HEK293 (cell line): ENCODE results near the gene DDN.

Experiments
- GLI4 ChIP-seq: fragments of 450-650 bp; formaldehyde crosslinking; IDR thresholded peaks from 2 replicates; pipeline ENCODE4 v1.5.1; 2016; ENCODE audit warnings: missing biosample characterization, missing genetic modification characterization
- KLF16 ChIP-seq: fragments of 450-650 bp; formaldehyde crosslinking; IDR thresholded peaks from 2 replicates; pipeline ENCODE4 v1.5.1; 2017; ENCODE audit warnings: missing biosample characterization, missing genetic modification characterization
- KLF8 ChIP-seq: fragments of 450-650 bp; formaldehyde crosslinking; IDR thresholded peaks from 2 replicates; pipeline ENCODE4 v1.5.1; 2016; ENCODE audit warnings: missing biosample characterization, missing genetic modification characterization
- SP7 ChIP-seq: fragments of 450-650 bp; formaldehyde crosslinking; IDR thresholded peaks from 2 replicates; pipeline ENCODE4 v1.5.1; 2016; ENCODE audit warnings: missing biosample characterization, missing genetic modification characterization
- ZBTB20 ChIP-seq: fragments of 450-650 bp; formaldehyde crosslinking; IDR thresholded peaks from 2 replicates; pipeline ENCODE4 v1.5.1; 2016; ENCODE audit warnings: missing biosample characterization, missing genetic modification characterization
- ZBTB8A ChIP-seq: fragments of 450-650 bp; formaldehyde crosslinking; IDR thresholded peaks from 2 replicates; pipeline ENCODE4 v1.5.1; 2016; ENCODE audit warnings: missing biosample characterization, missing genetic modification characterization
- ZFP3 ChIP-seq: fragments of 450-650 bp; formaldehyde crosslinking; IDR thresholded peaks from 2 replicates; pipeline ENCODE4 v1.5.1; 2016; ENCODE audit warnings: low read depth, missing biosample characterization, missing genetic modification characterization
- ZNF121 ChIP-seq: fragments of 450-650 bp; formaldehyde crosslinking; IDR thresholded peaks from 2 replicates; pipeline ENCODE4 v1.5.1; 2016; ENCODE audit warnings: missing biosample characterization, missing genetic modification characterization
- ZNF175 ChIP-seq: fragments of 450-650 bp; formaldehyde crosslinking; IDR thresholded peaks from 2 replicates; pipeline ENCODE4 v1.5.1; 2016; ENCODE audit warnings: missing biosample characterization, missing genetic modification characterization
- ZNF184 ChIP-seq: fragments of 450-650 bp; IDR thresholded peaks from 2 replicates; pipeline ENCODE4 v1.5.1; 2018; ENCODE audit warnings: missing biosample characterization, mild to moderate bottlenecking, missing genetic modification characterization
- ZNF221 ChIP-seq: fragments of 450-650 bp; formaldehyde crosslinking; IDR thresholded peaks from 2 replicates; pipeline ENCODE4 v1.5.1; 2017; ENCODE audit warnings: missing biosample characterization, missing genetic modification characterization, borderline replicate concordance
- ZNF426 ChIP-seq: fragments of 450-650 bp; formaldehyde crosslinking; IDR thresholded peaks from 2 replicates; pipeline ENCODE4 v1.5.1; 2017; ENCODE audit warnings: missing biosample characterization, missing genetic modification characterization, mild to moderate bottlenecking, inconsistent platforms, moderate library complexity
- ZNF529 ChIP-seq: fragments of 450-650 bp; formaldehyde crosslinking; IDR thresholded peaks from 2 replicates; pipeline ENCODE4 v1.5.1; 2017; ENCODE audit warnings: missing genetic modification characterization, missing biosample characterization; ENCODE audit not compliant: insufficient replicate concordance
- ZNF558 ChIP-seq: fragments of 450-650 bp; formaldehyde crosslinking; IDR thresholded peaks from 2 replicates; pipeline ENCODE4 v1.5.1; 2016; ENCODE audit warnings: missing biosample characterization, missing genetic modification characterization
- ZNF610 ChIP-seq: fragments of 450-650 bp; formaldehyde crosslinking; IDR thresholded peaks from 2 replicates; pipeline ENCODE4 v1.5.1; 2016; ENCODE audit warnings: missing biosample characterization, missing genetic modification characterization, borderline replicate concordance
- ZNF670 ChIP-seq: fragments of 450-650 bp; formaldehyde crosslinking; IDR thresholded peaks from 2 replicates; pipeline ENCODE4 v1.5.1; 2016; ENCODE audit warnings: missing biosample characterization, missing genetic modification characterization, low read depth
- ZNF777 ChIP-seq: fragments of 450-650 bp; formaldehyde crosslinking; IDR thresholded peaks from 2 replicates; pipeline ENCODE4 v1.5.1; 2017; ENCODE audit warnings: missing biosample characterization, missing genetic modification characterization, borderline replicate concordance
- TF ChIP-seq, protein P1 (sequence below): fragments of 450-650 bp; formaldehyde crosslinking; IDR thresholded peaks from 2 replicates; pipeline ENCODE4 v1.5.1; 2017; ENCODE audit warnings: missing biosample characterization, missing genetic modification characterization
- TF ChIP-seq, protein P2 (sequence below): fragments of 450-650 bp; formaldehyde crosslinking; IDR thresholded peaks from 2 replicates; pipeline ENCODE4 v1.5.1; 2016; ENCODE audit warnings: missing biosample characterization, missing genetic modification characterization, low read depth
- TF ChIP-seq, protein P3 (sequence below): fragments of 450-650 bp; formaldehyde crosslinking; IDR thresholded peaks from 2 replicates; pipeline ENCODE4 v1.5.1; 2016; ENCODE audit warnings: missing biosample characterization, missing genetic modification characterization
- TF ChIP-seq, protein P4 (sequence below): fragments of 450-650 bp; formaldehyde crosslinking; IDR thresholded peaks from 2 replicates; pipeline ENCODE4 v1.5.1; 2016; ENCODE audit warnings: missing biosample characterization, missing genetic modification characterization
- TF ChIP-seq, protein P5 (sequence below): fragments of 450-650 bp; formaldehyde crosslinking; IDR thresholded peaks from 2 replicates; pipeline ENCODE4 v1.5.1; 2016; ENCODE audit warnings: missing biosample characterization, missing genetic modification characterization
- TF ChIP-seq, protein P6 (sequence below): fragments of 450-650 bp; formaldehyde crosslinking; IDR thresholded peaks from 2 replicates; pipeline ENCODE4 v1.5.1; 2017; ENCODE audit warnings: missing biosample characterization, missing genetic modification characterization
- TF ChIP-seq, protein P7 (sequence below): fragments of 450-650 bp; IDR thresholded peaks from 2 replicates; pipeline ENCODE4 v1.5.1; 2018; ENCODE audit warnings: missing biosample characterization, missing genetic modification characterization

Gene DDN

DNA sequence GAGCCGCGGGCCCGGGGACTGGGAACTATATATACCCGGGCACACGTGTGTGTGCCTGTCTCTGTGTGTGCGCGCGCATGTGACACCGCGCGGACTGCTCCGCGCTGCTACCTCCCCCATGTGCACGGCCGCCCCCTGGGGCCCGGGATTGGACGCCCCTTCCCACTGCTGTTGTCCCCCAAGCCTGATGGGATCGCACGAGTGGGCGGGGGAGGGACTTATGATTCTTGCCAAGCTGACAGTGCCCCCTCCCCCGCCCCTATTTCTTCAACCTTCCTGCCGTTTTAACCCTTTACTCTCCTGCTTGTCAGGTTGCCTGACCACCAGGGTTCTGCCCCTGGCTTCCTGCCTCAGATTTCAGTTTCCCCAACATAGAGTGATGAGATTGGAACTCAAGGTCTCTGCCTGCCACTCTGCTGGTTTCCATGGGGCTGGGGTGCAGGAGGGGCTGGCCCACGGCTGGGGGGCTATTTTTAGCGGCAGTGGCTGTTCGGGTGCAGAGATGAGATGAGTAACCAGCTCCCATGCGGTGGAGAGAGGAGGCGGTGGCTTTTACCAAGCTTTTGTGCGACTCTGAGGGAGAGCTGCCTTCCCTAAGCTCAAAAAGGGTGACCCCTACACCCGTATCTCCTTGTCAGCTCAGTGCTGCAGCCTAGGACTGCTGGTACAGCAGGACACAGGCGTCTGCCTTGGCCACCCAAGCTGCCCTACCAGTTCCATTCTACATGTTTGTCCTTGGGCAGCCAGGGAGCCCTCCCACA lies at the start of gene DDN (continued):
- TF ChIP-seq, protein P1, sequence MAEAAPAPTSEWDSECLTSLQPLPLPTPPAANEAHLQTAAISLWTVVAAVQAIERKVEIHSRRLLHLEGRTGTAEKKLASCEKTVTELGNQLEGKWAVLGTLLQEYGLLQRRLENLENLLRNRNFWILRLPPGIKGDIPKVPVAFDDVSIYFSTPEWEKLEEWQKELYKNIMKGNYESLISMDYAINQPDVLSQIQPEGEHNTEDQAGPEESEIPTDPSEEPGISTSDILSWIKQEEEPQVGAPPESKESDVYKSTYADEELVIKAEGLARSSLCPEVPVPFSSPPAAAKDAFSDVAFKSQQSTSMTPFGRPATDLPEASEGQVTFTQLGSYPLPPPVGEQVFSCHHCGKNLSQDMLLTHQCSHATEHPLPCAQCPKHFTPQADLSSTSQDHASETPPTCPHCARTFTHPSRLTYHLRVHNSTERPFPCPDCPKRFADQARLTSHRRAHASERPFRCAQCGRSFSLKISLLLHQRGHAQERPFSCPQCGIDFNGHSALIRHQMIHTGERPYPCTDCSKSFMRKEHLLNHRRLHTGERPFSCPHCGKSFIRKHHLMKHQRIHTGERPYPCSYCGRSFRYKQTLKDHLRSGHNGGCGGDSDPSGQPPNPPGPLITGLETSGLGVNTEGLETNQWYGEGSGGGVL (tag by site-specific recombination): 0 out of 2 replicates have a peak, but pooled peaks have one; percentile 30
- TF ChIP-seq ZNF121 (tag by site-specific recombination) (no peak), ZNF558 (no peak), ZBTB20 (tag by site-specific recombination) (peak; percentile 77), ZNF184 (tag by site-specific recombination) (peak; percentile 59; the same call in 1 of the 2 replicates), ZNF221 (no peak), ZNF777 (tag by site-specific recombination) (no peak), KLF8 (tag by site-specific recombination) (peak; percentile 64; the same call in 1 of the 2 replicates), ZNF670 (tag by site-specific recombination) (no peak), KLF16 (tag by site-specific recombination) (peak; percentile 83), ZFP3 (tag by site-specific recombination) (no peak), ZNF175 (tag by site-specific recombination) (no peak), SP7 (peak; percentile 56), GLI4 (tag by site-specific recombination) (no peak), ZNF426 (tag by site-specific recombination) (no peak), ZBTB8A (tag by site-specific recombination) (peak; percentile 43; the same call in 1 of the 2 replicates), ZNF529 (tag by site-specific recombination) (no peak), ZNF610 (tag by site-specific recombination) (no peak)
- TF ChIP-seq, protein P2, sequence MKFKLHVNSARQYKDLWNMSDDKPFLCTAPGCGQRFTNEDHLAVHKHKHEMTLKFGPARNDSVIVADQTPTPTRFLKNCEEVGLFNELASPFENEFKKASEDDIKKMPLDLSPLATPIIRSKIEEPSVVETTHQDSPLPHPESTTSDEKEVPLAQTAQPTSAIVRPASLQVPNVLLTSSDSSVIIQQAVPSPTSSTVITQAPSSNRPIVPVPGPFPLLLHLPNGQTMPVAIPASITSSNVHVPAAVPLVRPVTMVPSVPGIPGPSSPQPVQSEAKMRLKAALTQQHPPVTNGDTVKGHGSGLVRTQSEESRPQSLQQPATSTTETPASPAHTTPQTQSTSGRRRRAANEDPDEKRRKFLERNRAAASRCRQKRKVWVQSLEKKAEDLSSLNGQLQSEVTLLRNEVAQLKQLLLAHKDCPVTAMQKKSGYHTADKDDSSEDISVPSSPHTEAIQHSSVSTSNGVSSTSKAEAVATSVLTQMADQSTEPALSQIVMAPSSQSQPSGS: no peak
- TF ChIP-seq, protein P3, sequence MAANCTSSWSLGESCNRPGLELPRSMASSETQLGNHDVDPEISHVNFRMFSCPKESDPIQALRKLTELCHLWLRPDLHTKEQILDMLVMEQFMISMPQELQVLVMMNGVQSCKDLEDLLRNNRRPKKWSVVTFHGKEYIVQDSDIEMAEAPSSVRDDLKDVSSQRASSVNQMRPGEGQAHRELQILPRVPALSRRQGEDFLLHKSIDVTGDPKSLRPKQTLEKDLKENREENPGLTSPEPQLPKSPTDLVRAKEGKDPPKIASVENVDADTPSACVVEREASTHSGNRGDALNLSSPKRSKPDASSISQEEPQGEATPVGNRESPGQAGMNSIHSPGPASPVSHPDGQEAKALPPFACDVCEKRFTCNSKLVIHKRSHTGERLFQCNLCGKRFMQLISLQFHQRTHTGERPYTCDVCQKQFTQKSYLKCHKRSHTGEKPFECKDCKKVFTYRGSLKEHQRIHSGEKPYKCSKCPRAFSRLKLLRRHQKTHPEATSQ (tag by site-specific recombination): no peak
- TF ChIP-seq, protein P4, sequence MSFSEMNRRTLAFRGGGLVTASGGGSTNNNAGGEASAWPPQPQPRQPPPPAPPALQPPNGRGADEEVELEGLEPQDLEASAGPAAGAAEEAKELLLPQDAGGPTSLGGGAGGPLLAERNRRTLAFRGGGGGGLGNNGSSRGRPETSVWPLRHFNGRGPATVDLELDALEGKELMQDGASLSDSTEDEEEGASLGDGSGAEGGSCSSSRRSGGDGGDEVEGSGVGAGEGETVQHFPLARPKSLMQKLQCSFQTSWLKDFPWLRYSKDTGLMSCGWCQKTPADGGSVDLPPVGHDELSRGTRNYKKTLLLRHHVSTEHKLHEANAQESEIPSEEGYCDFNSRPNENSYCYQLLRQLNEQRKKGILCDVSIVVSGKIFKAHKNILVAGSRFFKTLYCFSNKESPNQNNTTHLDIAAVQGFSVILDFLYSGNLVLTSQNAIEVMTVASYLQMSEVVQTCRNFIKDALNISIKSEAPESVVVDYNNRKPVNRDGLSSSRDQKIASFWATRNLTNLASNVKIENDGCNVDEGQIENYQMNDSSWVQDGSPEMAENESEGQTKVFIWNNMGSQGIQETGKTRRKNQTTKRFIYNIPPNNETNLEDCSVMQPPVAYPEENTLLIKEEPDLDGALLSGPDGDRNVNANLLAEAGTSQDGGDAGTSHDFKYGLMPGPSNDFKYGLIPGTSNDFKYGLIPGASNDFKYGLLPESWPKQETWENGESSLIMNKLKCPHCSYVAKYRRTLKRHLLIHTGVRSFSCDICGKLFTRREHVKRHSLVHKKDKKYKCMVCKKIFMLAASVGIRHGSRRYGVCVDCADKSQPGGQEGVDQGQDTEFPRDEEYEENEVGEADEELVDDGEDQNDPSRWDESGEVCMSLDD (tag by site-specific recombination): peak; percentile 96
- TF ChIP-seq, protein P5, sequence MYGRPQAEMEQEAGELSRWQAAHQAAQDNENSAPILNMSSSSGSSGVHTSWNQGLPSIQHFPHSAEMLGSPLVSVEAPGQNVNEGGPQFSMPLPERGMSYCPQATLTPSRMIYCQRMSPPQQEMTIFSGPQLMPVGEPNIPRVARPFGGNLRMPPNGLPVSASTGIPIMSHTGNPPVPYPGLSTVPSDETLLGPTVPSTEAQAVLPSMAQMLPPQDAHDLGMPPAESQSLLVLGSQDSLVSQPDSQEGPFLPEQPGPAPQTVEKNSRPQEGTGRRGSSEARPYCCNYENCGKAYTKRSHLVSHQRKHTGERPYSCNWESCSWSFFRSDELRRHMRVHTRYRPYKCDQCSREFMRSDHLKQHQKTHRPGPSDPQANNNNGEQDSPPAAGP (tag by site-specific recombination): peak; percentile 76
- TF ChIP-seq, protein P6, sequence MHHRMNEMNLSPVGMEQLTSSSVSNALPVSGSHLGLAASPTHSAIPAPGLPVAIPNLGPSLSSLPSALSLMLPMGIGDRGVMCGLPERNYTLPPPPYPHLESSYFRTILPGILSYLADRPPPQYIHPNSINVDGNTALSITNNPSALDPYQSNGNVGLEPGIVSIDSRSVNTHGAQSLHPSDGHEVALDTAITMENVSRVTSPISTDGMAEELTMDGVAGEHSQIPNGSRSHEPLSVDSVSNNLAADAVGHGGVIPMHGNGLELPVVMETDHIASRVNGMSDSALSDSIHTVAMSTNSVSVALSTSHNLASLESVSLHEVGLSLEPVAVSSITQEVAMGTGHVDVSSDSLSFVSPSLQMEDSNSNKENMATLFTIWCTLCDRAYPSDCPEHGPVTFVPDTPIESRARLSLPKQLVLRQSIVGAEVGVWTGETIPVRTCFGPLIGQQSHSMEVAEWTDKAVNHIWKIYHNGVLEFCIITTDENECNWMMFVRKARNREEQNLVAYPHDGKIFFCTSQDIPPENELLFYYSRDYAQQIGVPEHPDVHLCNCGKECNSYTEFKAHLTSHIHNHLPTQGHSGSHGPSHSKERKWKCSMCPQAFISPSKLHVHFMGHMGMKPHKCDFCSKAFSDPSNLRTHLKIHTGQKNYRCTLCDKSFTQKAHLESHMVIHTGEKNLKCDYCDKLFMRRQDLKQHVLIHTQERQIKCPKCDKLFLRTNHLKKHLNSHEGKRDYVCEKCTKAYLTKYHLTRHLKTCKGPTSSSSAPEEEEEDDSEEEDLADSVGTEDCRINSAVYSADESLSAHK (tag by site-specific recombination): no peak
- TF ChIP-seq, protein P7, sequence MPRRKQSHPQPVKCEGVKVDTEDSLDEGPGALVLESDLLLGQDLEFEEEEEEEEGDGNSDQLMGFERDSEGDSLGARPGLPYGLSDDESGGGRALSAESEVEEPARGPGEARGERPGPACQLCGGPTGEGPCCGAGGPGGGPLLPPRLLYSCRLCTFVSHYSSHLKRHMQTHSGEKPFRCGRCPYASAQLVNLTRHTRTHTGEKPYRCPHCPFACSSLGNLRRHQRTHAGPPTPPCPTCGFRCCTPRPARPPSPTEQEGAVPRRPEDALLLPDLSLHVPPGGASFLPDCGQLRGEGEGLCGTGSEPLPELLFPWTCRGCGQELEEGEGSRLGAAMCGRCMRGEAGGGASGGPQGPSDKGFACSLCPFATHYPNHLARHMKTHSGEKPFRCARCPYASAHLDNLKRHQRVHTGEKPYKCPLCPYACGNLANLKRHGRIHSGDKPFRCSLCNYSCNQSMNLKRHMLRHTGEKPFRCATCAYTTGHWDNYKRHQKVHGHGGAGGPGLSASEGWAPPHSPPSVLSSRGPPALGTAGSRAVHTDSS (tag by site-specific recombination): no peak
